HEK293 (cell line): Measurements from ENCODE around the gene TNFRSF4.
A peak's percentile ranks its signal among the peaks of the same experiment; 100 is the strongest.

Experiments used
- BCL11A ChIP-seq: fragments of 450-650 bp; formaldehyde crosslinking; IDR thresholded peaks from 2 replicates; pipeline ENCODE4 v1.5.1; 2016; ENCODE audit warnings: low read depth, missing biosample characterization, missing genetic modification characterization
- HOXC10 ChIP-seq: sonication (generic); formaldehyde crosslinking; IDR thresholded peaks from 2 replicates; pipeline ENCODE4 v1.8.1; 2023; ENCODE audit warnings: mild to moderate bottlenecking, missing genetic modification reagents
- KLF1 ChIP-seq: fragments of 450-650 bp; formaldehyde crosslinking; IDR thresholded peaks from 2 replicates; pipeline ENCODE4 v1.5.1; 2016; ENCODE audit warnings: missing biosample characterization, missing genetic modification characterization
- KLF10 ChIP-seq: fragments of 450-650 bp; IDR thresholded peaks from 2 replicates; pipeline ENCODE4 v1.5.1; 2018; ENCODE audit warnings: missing biosample characterization, mild to moderate bottlenecking, missing genetic modification characterization
- KLF7 ChIP-seq: fragments of 450-650 bp; formaldehyde crosslinking; IDR thresholded peaks from 2 replicates; pipeline ENCODE4 v1.5.1; 2016; ENCODE audit warnings: missing biosample characterization, missing genetic modification characterization, borderline replicate concordance
- KLF9 ChIP-seq: fragments of 450-650 bp; formaldehyde crosslinking; IDR thresholded peaks from 2 replicates; pipeline ENCODE4 v1.5.1; 2016; ENCODE audit warnings: missing biosample characterization, missing genetic modification characterization, low read depth
- PRDM1 ChIP-seq: fragments of 450-650 bp; formaldehyde crosslinking; IDR thresholded peaks from 2 replicates; pipeline ENCODE4; 2016; ENCODE audit warnings: missing biosample characterization, missing genetic modification characterization
- RBAK ChIP-seq: fragments of 450-650 bp; formaldehyde crosslinking; IDR thresholded peaks from 2 replicates; pipeline ENCODE4 v1.5.1; 2016; ENCODE audit warnings: missing biosample characterization, missing genetic modification characterization
- REPIN1 ChIP-seq: fragments of 450-650 bp; formaldehyde crosslinking; IDR thresholded peaks from 2 replicates; pipeline ENCODE4 v1.5.1; 2017; ENCODE audit warnings: missing biosample characterization, missing genetic modification characterization, low read depth
- SP7 ChIP-seq: fragments of 450-650 bp; formaldehyde crosslinking; IDR thresholded peaks from 2 replicates; pipeline ENCODE4 v1.5.1; 2016; ENCODE audit warnings: missing biosample characterization, missing genetic modification characterization
- ZBTB20 ChIP-seq: fragments of 450-650 bp; formaldehyde crosslinking; IDR thresholded peaks from 2 replicates; pipeline ENCODE4 v1.5.1; 2016; ENCODE audit warnings: missing biosample characterization, missing genetic modification characterization
- ZBTB48 ChIP-seq: fragments of 450-650 bp; formaldehyde crosslinking; IDR thresholded peaks from 2 replicates; pipeline ENCODE4 v1.5.1; 2016; ENCODE audit warnings: missing biosample characterization, missing genetic modification characterization
- ZEB2 ChIP-seq: fragments of 450-650 bp; formaldehyde crosslinking; IDR thresholded peaks from 2 replicates; pipeline ENCODE4 v1.5.1; 2016; ENCODE audit warnings: missing biosample characterization, missing genetic modification characterization
- ZIC2 ChIP-seq: fragments of 450-650 bp; formaldehyde crosslinking; IDR thresholded peaks from 2 replicates; pipeline ENCODE4 v1.5.1; 2016; ENCODE audit warnings: missing biosample characterization, missing genetic modification characterization
- ZNF132 ChIP-seq: fragments of 450-650 bp; formaldehyde crosslinking; IDR thresholded peaks from 2 replicates; pipeline ENCODE4 v1.5.1; 2017; ENCODE audit warnings: missing biosample characterization, missing genetic modification characterization, borderline replicate concordance
- ZNF16 ChIP-seq: fragments of 450-650 bp; formaldehyde crosslinking; IDR thresholded peaks from 2 replicates; pipeline ENCODE4 v1.5.1; 2016; ENCODE audit warnings: low read depth, missing biosample characterization, missing genetic modification characterization
- ZNF2 ChIP-seq: fragments of 450-650 bp; formaldehyde crosslinking; IDR thresholded peaks from 2 replicates; pipeline ENCODE4 v1.5.1; 2016; ENCODE audit warnings: missing biosample characterization, missing genetic modification characterization
- ZNF223 ChIP-seq: fragments of 450-650 bp; formaldehyde crosslinking; IDR thresholded peaks from 2 replicates; pipeline ENCODE4 v1.5.1; 2016; ENCODE audit warnings: missing biosample characterization, missing genetic modification characterization
- ZNF248 ChIP-seq: fragments of 450-650 bp; formaldehyde crosslinking; IDR thresholded peaks from 2 replicates; pipeline ENCODE4 v1.5.1; 2017; ENCODE audit warnings: missing biosample characterization, missing genetic modification characterization
- ZNF266 ChIP-seq: fragments of 450-650 bp; formaldehyde crosslinking; IDR thresholded peaks from 2 replicates; pipeline ENCODE4 v1.5.1; 2016; ENCODE audit warnings: missing biosample characterization, missing genetic modification characterization, low read depth
- ZNF335 ChIP-seq: fragments of 450-650 bp; formaldehyde crosslinking; conservative IDR thresholded peaks from 2 replicates; pipeline ENCODE4 v1.5.1; 2016; ENCODE audit warnings: missing biosample characterization, missing genetic modification characterization
- ZNF48 ChIP-seq: fragments of 450-650 bp; formaldehyde crosslinking; IDR thresholded peaks from 2 replicates; pipeline ENCODE4 v1.5.1; 2016; ENCODE audit warnings: missing biosample characterization, missing genetic modification characterization
- ZNF501 ChIP-seq: fragments of 450-650 bp; formaldehyde crosslinking; IDR thresholded peaks from 2 replicates; pipeline ENCODE4 v1.5.1; 2016; ENCODE audit warnings: missing biosample characterization, missing genetic modification characterization
- ZNF521 ChIP-seq: fragments of 450-650 bp; formaldehyde crosslinking; IDR thresholded peaks from 2 replicates; pipeline ENCODE4 v1.5.1; 2017; ENCODE audit warnings: missing biosample characterization, mild to moderate bottlenecking, missing genetic modification characterization
- ZNF548 ChIP-seq: fragments of 450-650 bp; formaldehyde crosslinking; IDR thresholded peaks from 2 replicates; pipeline ENCODE4 v1.5.1; 2016; ENCODE audit warnings: missing biosample characterization, missing genetic modification characterization
- ZNF658 ChIP-seq: fragments of 450-650 bp; formaldehyde crosslinking; IDR thresholded peaks from 2 replicates; pipeline ENCODE4; 2016; ENCODE audit warnings: missing biosample characterization, missing genetic modification characterization
- ZNF664 ChIP-seq: fragments of 450-650 bp; formaldehyde crosslinking; IDR thresholded peaks from 2 replicates; pipeline ENCODE4 v1.5.1; 2016; ENCODE audit warnings: missing biosample characterization, missing genetic modification characterization
- ZNF776 ChIP-seq: fragments of 450-650 bp; formaldehyde crosslinking; IDR thresholded peaks from 2 replicates; pipeline ENCODE4 v1.5.0; 2017; ENCODE audit warnings: missing biosample characterization, missing genetic modification characterization, borderline replicate concordance
- ZNF791 ChIP-seq: fragments of 450-650 bp; formaldehyde crosslinking; IDR thresholded peaks from 2 replicates; pipeline ENCODE4 v1.5.1; 2016; ENCODE audit warnings: missing biosample characterization, missing genetic modification characterization
- ZSCAN30 ChIP-seq: fragments of 450-650 bp; IDR thresholded peaks from 2 replicates; pipeline ENCODE4 v1.5.1; 2018; ENCODE audit warnings: missing biosample characterization, mild to moderate bottlenecking, missing genetic modification characterization, moderate library complexity
- TF ChIP-seq, protein P1 (sequence below): fragments of 450-650 bp; formaldehyde crosslinking; IDR thresholded peaks from 2 replicates; pipeline ENCODE4 v1.5.1; 2016; ENCODE audit warnings: missing biosample characterization, missing genetic modification characterization
- TF ChIP-seq, protein P2 (sequence below): fragments of 450-650 bp; formaldehyde crosslinking; IDR thresholded peaks from 2 replicates; pipeline ENCODE4 v1.5.1; 2017; ENCODE audit warnings: missing biosample characterization, missing genetic modification characterization
- TF ChIP-seq, protein P3 (sequence below): fragments of 450-650 bp; formaldehyde crosslinking; optimal IDR thresholded peaks from 2 replicates; pipeline ENCODE3; 2016; ENCODE audit warnings: missing biosample characterization, mild to moderate bottlenecking, missing genetic modification characterization
- TF ChIP-seq, protein P4 (sequence below): fragments of 450-650 bp; formaldehyde crosslinking; IDR thresholded peaks from 2 replicates; pipeline ENCODE4 v1.5.1; 2016; ENCODE audit warnings: missing biosample characterization, missing genetic modification characterization
- TF ChIP-seq, protein P5 (sequence below): fragments of 450-650 bp; formaldehyde crosslinking; IDR thresholded peaks from 2 replicates; pipeline ENCODE4 v1.5.1; 2016; ENCODE audit warnings: missing biosample characterization, missing genetic modification characterization, low read depth

The TNFRSF4 gene

DNA sequence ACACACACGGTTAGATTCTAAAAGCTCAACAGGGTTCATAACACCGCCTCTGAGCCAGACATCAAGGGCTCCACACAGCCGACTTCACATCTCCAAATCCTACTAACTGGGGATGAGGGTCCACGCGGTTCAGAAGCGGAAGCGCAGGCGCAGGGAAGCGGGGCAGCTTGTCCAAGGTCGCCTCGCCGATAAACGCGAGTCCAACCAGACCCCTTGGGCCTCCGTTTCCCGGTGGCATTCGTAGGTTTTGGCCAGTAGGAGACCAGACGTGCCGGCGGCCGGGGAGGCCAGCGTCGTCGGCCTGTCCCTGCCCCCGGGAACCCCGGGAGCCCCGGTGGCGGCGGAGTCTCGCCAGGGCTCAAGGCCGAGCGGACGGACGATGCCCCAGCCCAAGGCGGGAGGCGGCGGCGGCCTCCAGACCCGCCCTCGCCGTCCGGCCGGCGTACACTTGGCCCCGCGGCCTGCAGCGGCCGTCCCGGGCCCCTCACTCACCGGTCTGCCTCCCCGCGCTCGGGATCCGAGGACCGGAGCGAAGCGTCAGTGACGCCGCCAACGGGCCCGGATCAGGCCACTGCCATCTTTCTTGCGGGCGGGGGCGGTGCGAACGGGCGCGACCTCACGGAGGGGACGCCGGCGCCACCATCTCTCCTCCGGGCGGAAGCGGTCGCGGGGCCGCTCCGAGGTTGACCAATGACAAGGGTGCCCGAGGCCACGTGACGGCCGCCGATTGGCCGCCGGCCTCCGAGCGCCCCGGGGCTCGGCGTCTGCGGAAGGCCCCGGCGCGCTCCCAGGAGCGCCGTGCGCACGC lies 17.7 kb upstream of the TNFRSF4 start, which contains the start of gene SDF4 (continued):
- TF ChIP-seq ZNF266 (tag by site-specific recombination), result no peak
- no peak for TF ChIP-seq ZNF776 (tag by site-specific recombination)
- TF ChIP-seq PRDM1, result no peak
- no peak for TF ChIP-seq ZNF48 (tag by site-specific recombination)
- TF ChIP-seq REPIN1 (tag by site-specific recombination), result no peak
- TF ChIP-seq ZBTB48 (tag by site-specific recombination), result peak; percentile 74
- TF ChIP-seq BCL11A, result no peak
- no peak for TF ChIP-seq ZIC2 (tag by site-specific recombination)
- TF ChIP-seq ZNF501 (tag by site-specific recombination), result no peak
- no peak for TF ChIP-seq ZNF248 (tag by site-specific recombination)
- TF ChIP-seq ZSCAN30, result peak; percentile 69; the same call in 1 of the 2 replicates
- TF ChIP-seq, protein P1, sequence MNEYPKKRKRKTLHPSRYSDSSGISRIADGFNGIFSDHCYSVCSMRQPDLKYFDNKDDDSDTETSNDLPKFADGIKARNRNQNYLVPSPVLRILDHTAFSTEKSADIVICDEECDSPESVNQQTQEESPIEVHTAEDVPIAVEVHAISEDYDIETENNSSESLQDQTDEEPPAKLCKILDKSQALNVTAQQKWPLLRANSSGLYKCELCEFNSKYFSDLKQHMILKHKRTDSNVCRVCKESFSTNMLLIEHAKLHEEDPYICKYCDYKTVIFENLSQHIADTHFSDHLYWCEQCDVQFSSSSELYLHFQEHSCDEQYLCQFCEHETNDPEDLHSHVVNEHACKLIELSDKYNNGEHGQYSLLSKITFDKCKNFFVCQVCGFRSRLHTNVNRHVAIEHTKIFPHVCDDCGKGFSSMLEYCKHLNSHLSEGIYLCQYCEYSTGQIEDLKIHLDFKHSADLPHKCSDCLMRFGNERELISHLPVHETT (tag by site-specific recombination), result no peak
- TF ChIP-seq, protein P2, sequence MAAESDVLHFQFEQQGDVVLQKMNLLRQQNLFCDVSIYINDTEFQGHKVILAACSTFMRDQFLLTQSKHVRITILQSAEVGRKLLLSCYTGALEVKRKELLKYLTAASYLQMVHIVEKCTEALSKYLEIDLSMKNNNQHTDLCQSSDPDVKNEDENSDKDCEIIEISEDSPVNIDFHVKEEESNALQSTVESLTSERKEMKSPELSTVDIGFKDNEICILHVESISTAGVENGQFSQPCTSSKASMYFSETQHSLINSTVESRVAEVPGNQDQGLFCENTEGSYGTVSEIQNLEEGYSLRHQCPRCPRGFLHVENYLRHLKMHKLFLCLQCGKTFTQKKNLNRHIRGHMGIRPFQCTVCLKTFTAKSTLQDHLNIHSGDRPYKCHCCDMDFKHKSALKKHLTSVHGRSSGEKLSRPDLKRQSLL (tag by site-specific recombination), result peak; percentile 13; the same call in 1 of the 2 replicates
- TF ChIP-seq ZNF132 (tag by site-specific recombination), result no peak
- no peak for TF ChIP-seq ZNF2 (tag by site-specific recombination)
- TF ChIP-seq, protein P3, sequence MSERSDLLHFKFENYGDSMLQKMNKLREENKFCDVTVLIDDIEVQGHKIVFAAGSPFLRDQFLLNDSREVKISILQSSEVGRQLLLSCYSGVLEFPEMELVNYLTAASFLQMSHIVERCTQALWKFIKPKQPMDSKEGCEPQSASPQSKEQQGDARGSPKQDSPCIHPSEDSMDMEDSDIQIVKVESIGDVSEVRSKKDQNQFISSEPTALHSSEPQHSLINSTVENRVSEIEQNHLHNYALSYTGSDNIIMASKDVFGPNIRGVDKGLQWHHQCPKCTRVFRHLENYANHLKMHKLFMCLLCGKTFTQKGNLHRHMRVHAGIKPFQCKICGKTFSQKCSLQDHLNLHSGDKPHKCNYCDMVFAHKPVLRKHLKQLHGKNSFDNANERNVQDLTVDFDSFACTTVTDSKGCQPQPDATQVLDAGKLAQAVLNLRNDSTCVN (tag by site-specific recombination), result peak; percentile 91
- TF ChIP-seq ZNF664 (tag by site-specific recombination), result no peak
- TF ChIP-seq ZEB2, result peak; percentile 89
- no peak for TF ChIP-seq RBAK (tag by site-specific recombination)
- no peak for TF ChIP-seq ZNF16 (tag by site-specific recombination)
- no peak for TF ChIP-seq KLF7
- TF ChIP-seq ZNF521 (tag by site-specific recombination), result no peak
- peak; percentile 39; the same call in 1 of the 2 replicates for TF ChIP-seq KLF1 (tag by site-specific recombination)
- TF ChIP-seq KLF10 (tag by site-specific recombination), result peak; percentile 74; the same call in 1 of the 2 replicates
- TF ChIP-seq KLF9 (tag by site-specific recombination), result peak; percentile 51
- no peak for TF ChIP-seq ZNF658
- no peak for TF ChIP-seq ZNF548
- no peak for TF ChIP-seq ZNF791 (tag by site-specific recombination)
- no peak for TF ChIP-seq ZNF223 (tag by site-specific recombination)
- TF ChIP-seq ZBTB20, result peak; percentile 94
- peak; percentile 14; the same call in 1 of the 2 replicates for TF ChIP-seq HOXC10 (CRISPR knock-in tag)
- TF ChIP-seq, protein P4, sequence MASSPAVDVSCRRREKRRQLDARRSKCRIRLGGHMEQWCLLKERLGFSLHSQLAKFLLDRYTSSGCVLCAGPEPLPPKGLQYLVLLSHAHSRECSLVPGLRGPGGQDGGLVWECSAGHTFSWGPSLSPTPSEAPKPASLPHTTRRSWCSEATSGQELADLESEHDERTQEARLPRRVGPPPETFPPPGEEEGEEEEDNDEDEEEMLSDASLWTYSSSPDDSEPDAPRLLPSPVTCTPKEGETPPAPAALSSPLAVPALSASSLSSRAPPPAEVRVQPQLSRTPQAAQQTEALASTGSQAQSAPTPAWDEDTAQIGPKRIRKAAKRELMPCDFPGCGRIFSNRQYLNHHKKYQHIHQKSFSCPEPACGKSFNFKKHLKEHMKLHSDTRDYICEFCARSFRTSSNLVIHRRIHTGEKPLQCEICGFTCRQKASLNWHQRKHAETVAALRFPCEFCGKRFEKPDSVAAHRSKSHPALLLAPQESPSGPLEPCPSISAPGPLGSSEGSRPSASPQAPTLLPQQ (tag by site-specific recombination), result peak; percentile 40; the same call in 1 of the 2 replicates
- TF ChIP-seq, protein P5, sequence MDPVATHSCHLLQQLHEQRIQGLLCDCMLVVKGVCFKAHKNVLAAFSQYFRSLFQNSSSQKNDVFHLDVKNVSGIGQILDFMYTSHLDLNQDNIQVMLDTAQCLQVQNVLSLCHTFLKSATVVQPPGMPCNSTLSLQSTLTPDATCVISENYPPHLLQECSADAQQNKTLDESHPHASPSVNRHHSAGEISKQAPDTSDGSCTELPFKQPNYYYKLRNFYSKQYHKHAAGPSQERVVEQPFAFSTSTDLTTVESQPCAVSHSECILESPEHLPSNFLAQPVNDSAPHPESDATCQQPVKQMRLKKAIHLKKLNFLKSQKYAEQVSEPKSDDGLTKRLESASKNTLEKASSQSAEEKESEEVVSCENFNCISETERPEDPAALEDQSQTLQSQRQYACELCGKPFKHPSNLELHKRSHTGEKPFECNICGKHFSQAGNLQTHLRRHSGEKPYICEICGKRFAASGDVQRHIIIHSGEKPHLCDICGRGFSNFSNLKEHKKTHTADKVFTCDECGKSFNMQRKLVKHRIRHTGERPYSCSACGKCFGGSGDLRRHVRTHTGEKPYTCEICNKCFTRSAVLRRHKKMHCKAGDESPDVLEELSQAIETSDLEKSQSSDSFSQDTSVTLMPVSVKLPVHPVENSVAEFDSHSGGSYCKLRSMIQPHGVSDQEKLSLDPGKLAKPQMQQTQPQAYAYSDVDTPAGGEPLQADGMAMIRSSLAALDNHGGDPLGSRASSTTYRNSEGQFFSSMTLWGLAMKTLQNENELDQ, result no peak
- TF ChIP-seq SP7 (tag by site-specific recombination), result peak; percentile 57; the same call in 1 of the 2 replicates
- peak; percentile 64; the same call in 1 of the 2 replicates for TF ChIP-seq ZNF335 (tag by site-specific recombination)
